Measurements from ENCODE around the gene GDAP2.

Gene GDAP2

GRCh38 chr1:117838911-117839310, 90.5 kb downstream of the GDAP2 start:
- DNase-seq, result no peak

DNA sequence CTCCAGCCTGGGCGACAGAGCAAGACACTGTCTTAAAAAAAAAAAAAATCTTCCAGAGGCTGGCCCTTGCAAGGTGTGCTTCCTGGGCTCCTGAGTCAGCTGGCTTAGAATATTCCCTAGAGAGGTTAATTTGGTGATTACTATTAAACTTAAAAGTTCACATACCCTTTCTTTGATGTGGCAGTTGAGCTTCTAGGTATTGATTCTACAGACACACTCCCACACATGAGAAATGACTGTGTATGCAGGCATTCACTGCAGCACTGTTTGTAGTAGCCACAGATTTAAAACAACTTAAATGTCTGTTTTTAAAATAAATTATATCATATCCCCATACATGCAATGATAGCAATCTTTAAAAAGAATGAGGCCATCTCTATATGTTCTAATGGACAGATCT, 93.4 kb downstream of the GDAP2 start:
- no peak for DNase-seq

- no peak for DNase-seq
These were observed 95.0 kb downstream of the GDAP2 start for GRCh38 chr1:117834416-117834815.

DNA sequence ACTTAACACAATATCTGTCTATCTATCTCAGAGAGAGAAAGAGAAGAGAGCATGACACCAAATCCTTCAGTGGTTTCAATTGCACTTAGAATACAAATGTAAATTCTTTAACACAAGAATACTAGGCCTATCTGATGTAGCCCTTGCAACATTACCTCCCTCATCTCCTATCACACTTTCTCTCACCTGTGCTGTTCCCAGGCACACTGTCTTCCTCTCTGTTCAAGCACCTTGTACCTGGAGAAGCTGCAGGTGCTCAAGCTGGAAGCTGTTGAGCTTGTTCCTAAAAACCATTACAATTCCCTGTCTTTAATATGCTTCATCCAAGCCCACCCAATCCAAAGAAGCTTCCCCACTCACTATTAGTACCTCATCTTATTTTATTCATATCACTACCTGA, 97.0 kb downstream of the GDAP2 start:
- no peak for DNase-seq

DNA sequence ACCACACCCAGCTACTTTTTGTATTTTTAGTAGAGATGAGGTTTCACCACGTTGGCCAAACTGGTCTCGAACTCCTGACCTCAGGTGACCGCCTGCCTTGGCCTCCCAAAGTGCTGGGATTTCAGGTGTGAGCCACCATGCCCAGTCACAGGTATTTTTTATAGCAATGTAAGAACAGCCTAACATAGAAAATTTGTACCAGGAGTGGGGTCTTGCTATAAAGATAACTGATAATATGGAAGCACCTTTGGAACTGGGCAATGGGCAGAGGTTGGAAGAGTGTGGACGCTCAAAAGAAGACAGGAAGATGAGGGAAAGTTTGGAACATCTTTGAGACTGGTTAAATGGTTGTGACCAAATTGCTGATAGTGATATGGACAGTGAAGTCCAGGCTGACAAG, 99.2 kb downstream of the GDAP2 start:
- no peak for DNase-seq

- DNase-seq, result no peak
These were observed 101.2 kb downstream of the GDAP2 start for GRCh38 chr1:117828201-117828600.

DNA sequence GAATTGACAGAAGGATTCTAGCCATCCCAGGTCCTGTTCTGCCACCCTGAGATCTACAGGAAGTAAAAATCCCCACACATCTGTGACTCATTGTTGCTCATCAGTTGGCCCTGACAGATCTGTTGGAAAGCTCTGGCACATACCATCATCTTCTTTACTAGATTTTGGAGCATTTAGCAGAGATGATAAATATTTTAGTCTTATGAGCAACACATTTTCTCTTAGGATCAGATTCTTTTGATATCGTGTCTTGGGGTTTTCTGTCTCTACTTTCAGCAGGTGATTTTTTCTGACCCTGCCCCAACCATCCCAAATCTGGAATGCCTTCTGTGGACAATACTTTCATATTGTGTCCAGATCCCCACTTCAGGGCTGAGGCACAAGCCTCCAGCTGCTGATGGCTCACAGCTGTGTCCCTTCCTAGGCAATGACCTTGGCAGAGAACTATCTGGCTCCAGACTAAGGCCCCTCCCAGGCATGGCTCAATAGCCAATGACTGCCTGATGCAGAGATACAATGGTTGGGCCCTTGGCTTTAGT, 102.8 kb downstream of the GDAP2 start:
- no peak for DNase-seq

DNA sequence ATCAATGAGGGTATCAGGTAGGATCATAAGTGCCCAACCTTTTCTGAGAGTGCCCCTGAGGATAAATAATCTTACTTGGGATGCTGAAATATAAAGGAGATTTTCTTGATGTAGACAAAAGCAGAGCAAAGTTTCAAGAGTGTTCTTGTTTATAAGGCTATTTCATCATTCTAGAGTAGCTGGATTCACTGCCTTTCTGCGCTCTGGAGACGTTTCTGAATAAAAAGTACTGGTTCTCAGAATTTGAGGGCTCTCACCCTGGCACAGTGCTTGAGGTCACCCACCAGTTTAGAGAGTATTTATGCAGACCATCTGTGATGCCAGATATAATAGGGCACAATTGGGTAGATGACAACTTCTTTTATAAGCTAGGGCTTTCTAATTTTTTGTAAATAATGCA, 103.3 kb downstream of the GDAP2 start:
- no peak for DNase-seq

DNA sequence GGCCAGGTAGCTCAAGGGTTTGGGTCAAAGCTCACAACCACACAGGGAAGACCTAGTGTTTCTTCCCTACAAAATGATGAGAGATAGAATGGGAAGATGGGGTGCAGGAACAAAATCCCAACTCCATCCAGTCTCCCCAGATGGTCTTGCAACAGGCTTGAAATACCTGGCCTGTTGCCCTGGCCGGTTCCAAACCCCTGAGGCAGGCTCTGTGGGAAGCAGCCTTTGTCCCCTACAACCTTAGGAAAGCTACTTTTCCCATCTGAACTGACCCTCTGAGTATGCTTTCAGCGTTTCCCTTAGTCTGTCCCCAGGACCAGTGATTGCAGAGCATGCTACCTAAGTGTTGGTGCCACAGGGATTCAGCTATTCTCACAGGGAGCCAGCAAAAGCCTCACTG, 104.0 kb downstream of the GDAP2 start:
- no peak for DNase-seq

DNA sequence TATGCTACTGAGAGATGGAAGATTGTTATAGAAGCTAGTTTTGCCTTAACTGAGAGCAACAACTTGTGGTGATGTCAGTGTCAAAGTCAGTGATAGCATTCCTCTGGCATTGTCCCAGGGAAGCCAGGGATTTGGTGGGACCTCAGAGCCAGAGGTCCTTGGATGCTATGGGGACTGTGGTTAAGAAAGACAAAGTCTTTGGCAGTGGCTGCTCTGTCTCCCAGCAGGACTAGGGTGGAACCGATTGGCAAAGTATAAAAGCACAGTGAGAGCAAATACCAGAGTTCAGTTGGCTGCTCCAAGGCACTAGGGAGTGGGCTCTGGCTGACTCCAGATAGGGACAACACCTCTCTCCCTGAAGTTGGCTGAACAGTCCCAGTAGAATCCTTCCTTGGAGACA, 104.8 kb downstream of the GDAP2 start:
- DNase-seq, result no peak

GRCh38 chr1:117821774-117822482, 107.5 kb downstream of the GDAP2 start:
- no peak for DNase-seq

DNA sequence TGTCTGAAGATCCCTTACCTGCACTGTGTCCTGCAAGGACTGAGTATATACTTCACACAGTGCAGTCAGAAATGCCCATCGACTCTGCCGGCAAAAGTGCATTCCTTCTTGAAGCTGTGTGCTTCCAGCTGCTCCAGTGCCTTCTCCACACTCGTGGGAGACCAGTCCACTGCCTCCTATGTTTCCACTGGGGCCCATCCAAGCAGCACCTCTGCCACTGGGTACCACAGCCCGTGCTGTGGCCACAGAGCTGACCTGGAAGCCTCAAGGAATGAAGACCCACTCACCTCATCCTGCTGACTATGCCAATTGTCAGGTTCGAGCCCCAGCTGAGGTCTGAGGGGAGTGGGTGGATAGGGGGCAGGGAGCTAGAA, 108.1 kb downstream of the GDAP2 start:
- DNase-seq, result no peak

DNA sequence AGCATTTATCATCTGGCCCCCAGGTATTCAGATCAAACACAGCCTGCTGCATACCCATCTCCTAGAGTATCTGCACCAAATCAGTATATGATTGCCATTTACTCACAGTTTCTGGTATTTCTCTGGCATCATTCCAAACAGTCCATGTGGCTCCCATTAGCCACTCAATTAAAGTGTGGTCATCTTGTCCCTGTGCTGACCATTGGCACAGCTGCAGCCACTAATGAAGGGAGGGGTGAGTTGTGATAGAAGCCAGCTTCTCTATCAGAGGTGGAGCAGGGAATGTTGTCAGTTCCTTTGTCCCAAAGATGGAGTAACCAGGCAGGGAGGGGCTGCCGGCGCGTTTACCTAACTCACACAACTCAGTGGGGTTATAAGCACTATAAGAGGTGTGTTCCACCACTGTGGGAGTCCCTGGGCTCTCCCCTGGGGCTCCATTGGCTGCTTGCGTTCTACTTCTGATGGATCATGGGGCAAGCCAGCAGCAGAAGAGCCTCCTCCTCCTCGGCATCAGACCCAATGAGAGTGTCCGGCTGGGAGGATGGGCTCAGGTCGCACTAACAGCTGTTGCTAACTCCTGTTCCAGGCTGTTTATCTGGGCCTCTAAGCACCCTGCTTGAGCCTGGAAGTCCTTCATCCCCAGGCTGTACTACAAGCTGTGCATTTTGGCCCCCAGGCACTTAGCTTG, 108.6 kb downstream of the GDAP2 start:
- no peak for DNase-seq

GRCh38 chr1:117820096-117820495, 109.3 kb downstream of the GDAP2 start:
- DNase-seq, result no peak

- no peak for DNase-seq
These were observed 110.1 kb downstream of the GDAP2 start for GRCh38 chr1:117819301-117819700.

GRCh38 chr1:117818456-117818855, 111.0 kb downstream of the GDAP2 start:
- no peak for DNase-seq

GRCh38 chr1:117817629-117818028, 111.8 kb downstream of the GDAP2 start:
- DNase-seq, result no peak

DNA sequence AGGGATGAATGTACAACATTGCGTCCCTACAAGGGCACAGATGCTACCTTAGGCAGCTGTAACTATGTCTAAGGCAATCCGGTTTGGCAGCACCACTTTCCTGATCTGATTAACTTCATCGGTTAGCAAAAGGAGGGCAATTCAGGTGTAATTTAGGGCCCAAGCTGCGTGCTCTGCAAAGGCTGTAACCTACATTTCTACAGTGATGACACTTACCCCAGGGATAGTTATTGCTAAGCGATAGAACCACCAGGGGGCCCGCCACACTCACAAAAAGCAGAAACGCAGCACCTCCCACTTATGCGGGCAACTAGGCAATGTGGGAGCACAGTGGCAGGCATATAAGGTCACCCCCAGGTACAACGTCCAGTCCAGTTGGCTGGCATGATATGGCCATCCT, 113.5 kb downstream of the GDAP2 start:
- DNase-seq, result no peak

- no peak for DNase-seq
These were observed 114.3 kb downstream of the GDAP2 start for GRCh38 chr1:117814856-117815797.
